MM.1S (cell line): Measurements from ENCODE around the gene BBC3.

ENCODE experiments used
- DNase-seq: peaks from one replicate; pipeline ENCODE4 v3.0.0-alpha.2; 2015
- H2AFZ ChIP-seq: fragments of 300-600 bp; sonication (generic); 2 replicates; pipeline ENCODE4 v1.6.0; 2016; ENCODE audit warnings: antibody characterized with exemption, low read length
- H3F3A ChIP-seq: fragments of 300-600 bp; sonication (generic); 2 replicates; pipeline ENCODE4 v1.6.1; 2016; ENCODE audit warnings: mild to moderate bottlenecking, antibody characterized with exemption, low read length, moderate library complexity, mixed read lengths; ENCODE audit not compliant: insufficient read depth
- H3K27ac ChIP-seq: fragments of 300-600 bp; sonication (generic); 2 replicates; pipeline ENCODE4 v1.5.1; 2016; ENCODE audit warnings: mild to moderate bottlenecking, low read length
- H3K27me3 ChIP-seq: fragments of 300-600 bp; sonication (generic); replicated peaks from 2 replicates; pipeline ENCODE4 v1.6.0; 2016; ENCODE audit warnings: low read length; ENCODE audit not compliant: insufficient read depth
- H3K36me3 ChIP-seq: fragments of 300-600 bp; sonication (generic); replicated peaks from 2 replicates; pipeline ENCODE4 v1.6.1; 2016; ENCODE audit warnings: mild to moderate bottlenecking, low read length, mixed read lengths; ENCODE audit not compliant: insufficient read depth
- H3K4me1 ChIP-seq: fragments of 300-600 bp; sonication (generic); 2 replicates; pipeline ENCODE4 v1.6.1; 2016; ENCODE audit warnings: low read length, mixed read lengths
- H3K4me2 ChIP-seq: fragments of 300-600 bp; sonication (generic); 2 replicates; pipeline ENCODE4 v1.6.0; 2016; ENCODE audit warnings: low read depth, low read length
- H3K4me3 ChIP-seq: fragments of 300-600 bp; sonication (generic); 2 replicates; pipeline ENCODE4 v1.5.1; 2016; ENCODE audit warnings: low read length, mixed read lengths
- H3K79me2 ChIP-seq: fragments of 300-600 bp; sonication (generic); 2 replicates; pipeline ENCODE4 v1.6.1; 2016; ENCODE audit warnings: mixed run types, low read length, mixed read lengths
- H3K9ac ChIP-seq: fragments of 300-600 bp; sonication (generic); 2 replicates; pipeline ENCODE4 v1.6.1; 2016; ENCODE audit warnings: low read length, mixed read lengths
- H3K9me2 ChIP-seq: fragments of 300-600 bp; sonication (generic); replicated peaks from 2 replicates; pipeline ENCODE4 v1.6.1; 2016; ENCODE audit warnings: mild to moderate bottlenecking, low read length, mixed read lengths; ENCODE audit not compliant: insufficient read depth
- H3K9me3 ChIP-seq: fragments of 300-600 bp; sonication (generic); replicated peaks from 2 replicates; pipeline ENCODE4 v1.6.1; 2016; ENCODE audit warnings: mild to moderate bottlenecking, low read length, mixed read lengths; ENCODE audit not compliant: insufficient read depth
- H4K20me1 ChIP-seq: fragments of 300-600 bp; sonication (generic); 2 replicates; pipeline ENCODE4 v1.6.1; 2016; ENCODE audit warnings: mild to moderate bottlenecking, low read length, moderate library complexity, mixed read lengths; ENCODE audit not compliant: insufficient read depth
- EZH2 ChIP-seq: fragments of 300-600 bp; sonication (generic); optimal IDR thresholded peaks from 2 replicates; pipeline ENCODE3; 2017; ENCODE audit warnings: low read depth, mild to moderate bottlenecking, antibody characterized with exemption, low read length, mixed read lengths
- EZH2phosphoT487 ChIP-seq: fragments of 300-600 bp; sonication (generic); IDR thresholded peaks from 2 replicates; pipeline ENCODE4 v1.6.1; 2018; ENCODE audit warnings: antibody characterized with exemption, low read length
- TF ChIP-seq, protein P1 (sequence below): fragments of 300-600 bp; sonication (generic); IDR thresholded peaks from 2 replicates; pipeline ENCODE4 v1.5.1; 2016; ENCODE audit warnings: antibody characterized with exemption, low read length, mixed read lengths

The BBC3 gene

DNA sequence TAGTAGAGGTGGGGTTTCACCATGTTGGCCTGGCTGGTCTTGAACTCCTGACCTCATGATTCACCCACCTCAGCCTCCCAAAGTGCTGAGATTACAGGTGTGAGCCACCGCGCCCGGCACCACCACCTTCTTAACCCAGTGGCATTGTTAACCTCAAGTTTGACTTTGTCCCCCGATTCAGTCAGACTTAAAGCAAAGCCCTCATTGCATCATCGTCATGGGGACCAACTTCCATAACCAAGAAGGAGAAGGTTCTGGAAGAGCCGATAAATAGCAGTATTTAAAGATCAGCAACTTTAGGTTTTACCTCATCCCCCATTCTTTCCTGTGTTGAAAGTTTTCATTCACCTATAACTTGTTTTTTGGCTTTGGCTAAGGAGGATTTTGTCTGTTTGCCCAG is 37.0 kb upstream of the BBC3 start:
- H2AFZ ChIP-seq: no peak overlapping the region
- no peak overlapping the region for H3K27ac ChIP-seq
- TF ChIP-seq, protein P1, sequence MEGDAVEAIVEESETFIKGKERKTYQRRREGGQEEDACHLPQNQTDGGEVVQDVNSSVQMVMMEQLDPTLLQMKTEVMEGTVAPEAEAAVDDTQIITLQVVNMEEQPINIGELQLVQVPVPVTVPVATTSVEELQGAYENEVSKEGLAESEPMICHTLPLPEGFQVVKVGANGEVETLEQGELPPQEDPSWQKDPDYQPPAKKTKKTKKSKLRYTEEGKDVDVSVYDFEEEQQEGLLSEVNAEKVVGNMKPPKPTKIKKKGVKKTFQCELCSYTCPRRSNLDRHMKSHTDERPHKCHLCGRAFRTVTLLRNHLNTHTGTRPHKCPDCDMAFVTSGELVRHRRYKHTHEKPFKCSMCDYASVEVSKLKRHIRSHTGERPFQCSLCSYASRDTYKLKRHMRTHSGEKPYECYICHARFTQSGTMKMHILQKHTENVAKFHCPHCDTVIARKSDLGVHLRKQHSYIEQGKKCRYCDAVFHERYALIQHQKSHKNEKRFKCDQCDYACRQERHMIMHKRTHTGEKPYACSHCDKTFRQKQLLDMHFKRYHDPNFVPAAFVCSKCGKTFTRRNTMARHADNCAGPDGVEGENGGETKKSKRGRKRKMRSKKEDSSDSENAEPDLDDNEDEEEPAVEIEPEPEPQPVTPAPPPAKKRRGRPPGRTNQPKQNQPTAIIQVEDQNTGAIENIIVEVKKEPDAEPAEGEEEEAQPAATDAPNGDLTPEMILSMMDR: no peak
- TF ChIP-seq EZH2phosphoT487 (no peak), EZH2 (no peak)
- H3K9me3 ChIP-seq: no peaks in the 10 kb centered on the region
- no peak for DNase-seq
- peaks cover 12% of the 10 kb centered on the region; the same call in 1 of the 2 replicates for H3K79me2 ChIP-seq
- H3F3A ChIP-seq: peaks cover 6% of the 10 kb centered on the region
- no peaks in the 10 kb centered on the region; the same call in 1 of the 2 replicates for H3K36me3 ChIP-seq
- H3K4me2 ChIP-seq: no peak overlapping the region
- H4K20me1 ChIP-seq: no peaks in the 10 kb centered on the region
- H3K9ac ChIP-seq: no peak overlapping the region
- H3K4me1 ChIP-seq: peaks cover 3% of the 10 kb centered on the region
- no peaks in the 10 kb centered on the region for H3K9me2 ChIP-seq
- no peak overlapping the region for H3K4me3 ChIP-seq
- H3K27me3 ChIP-seq: no peaks in the 10 kb centered on the region

DNA sequence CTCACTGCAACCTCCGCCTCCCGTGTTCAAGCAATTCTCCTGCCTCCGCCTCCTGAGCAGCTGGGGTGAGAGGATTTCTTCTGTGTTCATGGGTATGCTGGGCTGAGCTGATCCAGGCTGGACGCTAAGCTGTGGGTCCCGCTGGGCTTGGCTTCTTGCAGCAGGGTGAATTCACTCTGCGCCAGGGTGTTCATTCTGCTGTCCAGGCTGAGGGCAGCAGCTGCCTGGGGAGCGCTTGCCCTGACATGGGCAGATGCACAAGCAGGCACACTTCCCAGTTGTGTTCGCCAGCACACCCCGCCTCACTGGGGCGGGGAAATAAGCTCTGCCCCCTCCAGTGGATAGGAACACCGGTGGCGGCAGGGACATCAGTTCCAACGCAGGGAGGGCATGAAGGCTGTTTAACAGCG is 36.4 kb upstream of the BBC3 start:
- no peaks in the 10 kb centered on the region; the same call in 1 of the 2 replicates for H3K36me3 ChIP-seq
- H3K9ac ChIP-seq: no peak overlapping the region
- H2AFZ ChIP-seq: no peak overlapping the region
- H3K27me3 ChIP-seq: no peaks in the 10 kb centered on the region
- H3K4me1 ChIP-seq: peaks cover 7% of the 10 kb centered on the region
- no peak overlapping the region for H3K4me3 ChIP-seq
- no peak for DNase-seq
- H3K9me2 ChIP-seq: no peaks in the 10 kb centered on the region
- peaks cover 14% of the 10 kb centered on the region; the same call in 1 of the 2 replicates for H3K79me2 ChIP-seq
- H3F3A ChIP-seq: peaks cover 7% of the 10 kb centered on the region
- H3K27ac ChIP-seq: no peak overlapping the region
- no peaks in the 10 kb centered on the region for H4K20me1 ChIP-seq
- H3K4me2 ChIP-seq: no peak overlapping the region
- no peaks in the 10 kb centered on the region for H3K9me3 ChIP-seq
- TF ChIP-seq, protein P1: no peak
- no peak for TF ChIP-seq EZH2
- no peak for TF ChIP-seq EZH2phosphoT487

DNA sequence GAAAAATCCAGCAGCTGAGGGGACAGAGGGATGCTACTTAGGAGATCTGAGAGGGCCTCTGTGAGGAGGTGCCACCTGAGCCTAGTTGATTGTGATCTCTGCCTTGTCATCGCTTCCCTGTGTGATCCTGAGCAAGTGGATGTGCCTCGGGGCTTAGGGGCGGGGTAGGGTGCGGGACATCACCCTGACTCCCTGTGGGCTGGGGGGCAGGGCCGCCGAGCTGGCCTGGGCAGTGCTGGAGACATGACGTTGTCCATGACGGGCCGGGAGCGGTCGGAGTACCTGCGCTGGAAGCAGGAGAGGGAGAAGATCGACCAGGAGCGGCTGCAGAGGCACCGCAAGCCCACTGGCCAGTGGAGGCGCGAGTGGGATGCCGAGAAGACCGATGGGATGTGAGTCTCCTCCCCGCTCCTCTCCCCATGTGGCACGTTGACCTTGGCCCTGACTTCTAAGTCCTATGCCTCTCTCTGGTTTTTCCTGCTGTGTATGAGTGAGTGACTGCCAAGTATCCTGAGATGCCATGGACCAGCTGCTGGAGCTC is 35.5 kb upstream of the BBC3 start:
- TF ChIP-seq, protein P1: no peak
- TF ChIP-seq EZH2phosphoT487: no peak
- no peak for TF ChIP-seq EZH2
- Histone ChIP-seq H3K27ac (no peak overlapping the region), H3K9ac (no peak overlapping the region), H3K27me3 (no peaks in the 10 kb centered on the region), H3K4me2 (no peak overlapping the region), H3K9me2 (no peaks in the 10 kb centered on the region), H4K20me1 (no peaks in the 10 kb centered on the region), H3K4me3 (no peak overlapping the region), H3K9me3 (no peaks in the 10 kb centered on the region), H3K79me2 (peaks cover 14% of the 10 kb centered on the region; the same call in 1 of the 2 replicates), H3F3A (peaks cover 11% of the 10 kb centered on the region), H2AFZ (no peak overlapping the region), H3K36me3 (no peaks in the 10 kb centered on the region; the same call in 1 of the 2 replicates), H3K4me1 (peaks cover 10% of the 10 kb centered on the region)
- no peak for DNase-seq
